Prostate gland (tissue), 2 donors: ENCODE data around the gene IQSEC3.

Experiments used
- CTCF ChIP-seq, 4 experiments: fragments of 200-600 bp in 2 of 4; fragments of 450-650 bp in 2 of 4; sonication (generic) in 2 of 4; IDR thresholded peaks; 1 replicate in 3 of 4; 2 replicates in 1 of 4; pipeline ENCODE4 v1.5.1; 2016 to 2019; ENCODE audit warnings: antibody characterized with exemption in 4 of 4, mild to moderate bottlenecking in 2 of 4, moderate library complexity in 2 of 4
- POLR2A ChIP-seq: fragments of 450-650 bp; IDR thresholded peaks from one replicate; pipeline ENCODE4 v1.6.1; 2016; ENCODE audit warnings: antibody characterized with exemption, mild to moderate bottlenecking

- TF ChIP-seq CTCF (IDR thresholded peaks at IDR 0.05) = no peak
- TF ChIP-seq POLR2A = no peak
Measured at GRCh38 chr12:147242-147641, 80.7 kb downstream of the IQSEC3 start.
